IMR-90 (cell line): ENCODE results near the gene SLC30A2.

Experiments used
- CHD1 ChIP-seq: IDR thresholded peaks from 2 replicates; pipeline ENCODE4 v1.6.1; 2012; ENCODE audit warnings: low read depth, low read length, improper control_type of control experiment
- FOS ChIP-seq: fragments of 150-350 bp; IDR thresholded peaks from 2 replicates; pipeline ENCODE4 v1.6.1; 2016; ENCODE audit warnings: low read depth, low read length
- MAZ ChIP-seq: IDR thresholded peaks from 2 replicates; pipeline ENCODE4 v1.6.1; 2012; ENCODE audit warnings: low read depth, mild to moderate bottlenecking, low read length, improper control_type of control experiment, moderate library complexity, borderline replicate concordance
- MXI1 ChIP-seq: IDR thresholded peaks from 2 replicates; pipeline ENCODE4 v1.6.1; 2012; ENCODE audit warnings: low read depth, mild to moderate bottlenecking, low read length, moderate library complexity, borderline replicate concordance
- NFE2L2 ChIP-seq: fragments of 150-350 bp; IDR thresholded peaks from 2 replicates; pipeline ENCODE4 v1.6.1; 2016; ENCODE audit warnings: low read depth, mild to moderate bottlenecking, low read length
- POLR2A ChIP-seq: IDR thresholded peaks from 2 replicates; pipeline ENCODE4 v1.6.1; 2012; ENCODE audit warnings: mild to moderate bottlenecking, low read depth, low read length
- RAD21 ChIP-seq: IDR thresholded peaks from 2 replicates; pipeline ENCODE4 v1.6.1; 2012; ENCODE audit warnings: low read length, improper control_type of control experiment
- RCOR1 ChIP-seq: IDR thresholded peaks from 2 replicates; pipeline ENCODE4 v1.6.1; 2012; ENCODE audit warnings: mild to moderate bottlenecking, low read length, improper control_type of control experiment; ENCODE audit not compliant: insufficient replicate concordance
- RFX5 ChIP-seq: IDR thresholded peaks from 2 replicates; pipeline ENCODE4 v1.8.0; 2012; ENCODE audit warnings: low read depth, mild to moderate bottlenecking, low read length, moderate library complexity
- SMC3 ChIP-seq: fragments of 150-350 bp; IDR thresholded peaks from 2 replicates; pipeline ENCODE4 v1.6.1; 2016; ENCODE audit warnings: low read depth, mild to moderate bottlenecking, antibody characterized with exemption, low read length, moderate library complexity
- TF ChIP-seq, protein P1 (sequence below): conservative IDR thresholded peaks from 2 replicates; pipeline ENCODE4 v1.5.1; 2012; ENCODE audit warnings: mild to moderate bottlenecking, low read depth, low read length, improper control_type of control experiment
- TF ChIP-seq, protein P2 (sequence below): fragments of 150-350 bp; IDR thresholded peaks from 2 replicates; pipeline ENCODE4 v1.6.1; 2017; ENCODE audit warnings: mild to moderate bottlenecking, antibody characterized with exemption, low read length, low read depth
- TF ChIP-seq, protein P3 (sequence below): fragments of 150-350 bp; IDR thresholded peaks from 2 replicates; pipeline ENCODE4 v1.6.1; 2016; ENCODE audit warnings: low read depth, mild to moderate bottlenecking, low read length, moderate library complexity, borderline replicate concordance

DNA sequence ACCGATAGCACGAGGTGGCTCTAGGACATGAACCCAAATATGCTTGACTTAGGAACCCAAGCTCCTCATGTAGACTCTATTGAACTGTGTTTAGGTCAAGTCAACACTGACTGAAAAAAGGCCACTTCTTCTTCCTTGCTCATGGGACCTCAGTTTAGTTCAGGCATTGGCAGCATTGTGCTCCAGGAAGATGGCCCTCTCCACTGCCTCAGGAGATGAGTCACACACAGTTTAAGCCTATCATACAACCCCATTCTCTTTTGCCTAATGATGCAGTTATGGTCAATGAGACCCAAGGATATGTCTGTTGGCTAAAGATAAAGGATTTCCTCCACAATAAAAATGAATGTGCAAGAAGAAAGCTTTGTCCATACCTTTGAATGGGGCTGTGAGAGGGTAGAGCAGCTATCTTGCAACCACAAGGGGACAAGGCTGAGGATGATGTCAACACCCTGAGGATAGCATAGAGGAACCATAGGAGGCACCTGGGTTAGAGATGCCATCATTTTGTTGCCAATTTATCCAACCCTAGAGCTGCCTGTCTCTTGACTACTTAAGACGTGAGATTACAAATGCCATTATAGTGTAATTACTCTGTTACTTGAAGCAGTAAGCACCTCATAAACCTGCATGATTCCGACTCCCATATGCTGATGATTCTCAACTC lies 24.5 kb upstream of the SLC30A2 start:
- TF ChIP-seq MAZ (no peak), POLR2A (no peak), RAD21 (no peak), RCOR1 (no peak), FOS (no peak), RFX5 (no peak), SMC3 (no peak), NFE2L2 (no peak), CHD1 (no peak), MXI1 (no peak)
- TF ChIP-seq, protein P1, sequence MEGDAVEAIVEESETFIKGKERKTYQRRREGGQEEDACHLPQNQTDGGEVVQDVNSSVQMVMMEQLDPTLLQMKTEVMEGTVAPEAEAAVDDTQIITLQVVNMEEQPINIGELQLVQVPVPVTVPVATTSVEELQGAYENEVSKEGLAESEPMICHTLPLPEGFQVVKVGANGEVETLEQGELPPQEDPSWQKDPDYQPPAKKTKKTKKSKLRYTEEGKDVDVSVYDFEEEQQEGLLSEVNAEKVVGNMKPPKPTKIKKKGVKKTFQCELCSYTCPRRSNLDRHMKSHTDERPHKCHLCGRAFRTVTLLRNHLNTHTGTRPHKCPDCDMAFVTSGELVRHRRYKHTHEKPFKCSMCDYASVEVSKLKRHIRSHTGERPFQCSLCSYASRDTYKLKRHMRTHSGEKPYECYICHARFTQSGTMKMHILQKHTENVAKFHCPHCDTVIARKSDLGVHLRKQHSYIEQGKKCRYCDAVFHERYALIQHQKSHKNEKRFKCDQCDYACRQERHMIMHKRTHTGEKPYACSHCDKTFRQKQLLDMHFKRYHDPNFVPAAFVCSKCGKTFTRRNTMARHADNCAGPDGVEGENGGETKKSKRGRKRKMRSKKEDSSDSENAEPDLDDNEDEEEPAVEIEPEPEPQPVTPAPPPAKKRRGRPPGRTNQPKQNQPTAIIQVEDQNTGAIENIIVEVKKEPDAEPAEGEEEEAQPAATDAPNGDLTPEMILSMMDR: no peak
- TF ChIP-seq, protein P2, sequence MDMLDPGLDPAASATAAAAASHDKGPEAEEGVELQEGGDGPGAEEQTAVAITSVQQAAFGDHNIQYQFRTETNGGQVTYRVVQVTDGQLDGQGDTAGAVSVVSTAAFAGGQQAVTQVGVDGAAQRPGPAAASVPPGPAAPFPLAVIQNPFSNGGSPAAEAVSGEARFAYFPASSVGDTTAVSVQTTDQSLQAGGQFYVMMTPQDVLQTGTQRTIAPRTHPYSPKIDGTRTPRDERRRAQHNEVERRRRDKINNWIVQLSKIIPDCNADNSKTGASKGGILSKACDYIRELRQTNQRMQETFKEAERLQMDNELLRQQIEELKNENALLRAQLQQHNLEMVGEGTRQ: no peak
- TF ChIP-seq, protein P3, sequence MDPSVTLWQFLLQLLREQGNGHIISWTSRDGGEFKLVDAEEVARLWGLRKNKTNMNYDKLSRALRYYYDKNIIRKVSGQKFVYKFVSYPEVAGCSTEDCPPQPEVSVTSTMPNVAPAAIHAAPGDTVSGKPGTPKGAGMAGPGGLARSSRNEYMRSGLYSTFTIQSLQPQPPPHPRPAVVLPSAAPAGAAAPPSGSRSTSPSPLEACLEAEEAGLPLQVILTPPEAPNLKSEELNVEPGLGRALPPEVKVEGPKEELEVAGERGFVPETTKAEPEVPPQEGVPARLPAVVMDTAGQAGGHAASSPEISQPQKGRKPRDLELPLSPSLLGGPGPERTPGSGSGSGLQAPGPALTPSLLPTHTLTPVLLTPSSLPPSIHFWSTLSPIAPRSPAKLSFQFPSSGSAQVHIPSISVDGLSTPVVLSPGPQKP: no peak
